NCI-H1417 (cell line): ENCODE results near the gene PHLDA2.

ENCODE experiments used
- DNase-seq, 3 experiments: peaks; one replicate each; lab custom pipeline; 2025; lab: John Stamatoyannopoulos, UW

Gene PHLDA2

GRCh38 chr11:2928605-2929530 lies at the start of gene PHLDA2:
PHLDA2 (minus strand) TSS chr11:2929420; CDS start chr11:2929364, 56 bp downstream.
- DNase-seq: peak in 2 of 3 experiments; percentile 59 to 62

- no peak for DNase-seq
Observed at GRCh38 chr11:2977113-2977512, 47.9 kb upstream of the PHLDA2 start.

DNA sequence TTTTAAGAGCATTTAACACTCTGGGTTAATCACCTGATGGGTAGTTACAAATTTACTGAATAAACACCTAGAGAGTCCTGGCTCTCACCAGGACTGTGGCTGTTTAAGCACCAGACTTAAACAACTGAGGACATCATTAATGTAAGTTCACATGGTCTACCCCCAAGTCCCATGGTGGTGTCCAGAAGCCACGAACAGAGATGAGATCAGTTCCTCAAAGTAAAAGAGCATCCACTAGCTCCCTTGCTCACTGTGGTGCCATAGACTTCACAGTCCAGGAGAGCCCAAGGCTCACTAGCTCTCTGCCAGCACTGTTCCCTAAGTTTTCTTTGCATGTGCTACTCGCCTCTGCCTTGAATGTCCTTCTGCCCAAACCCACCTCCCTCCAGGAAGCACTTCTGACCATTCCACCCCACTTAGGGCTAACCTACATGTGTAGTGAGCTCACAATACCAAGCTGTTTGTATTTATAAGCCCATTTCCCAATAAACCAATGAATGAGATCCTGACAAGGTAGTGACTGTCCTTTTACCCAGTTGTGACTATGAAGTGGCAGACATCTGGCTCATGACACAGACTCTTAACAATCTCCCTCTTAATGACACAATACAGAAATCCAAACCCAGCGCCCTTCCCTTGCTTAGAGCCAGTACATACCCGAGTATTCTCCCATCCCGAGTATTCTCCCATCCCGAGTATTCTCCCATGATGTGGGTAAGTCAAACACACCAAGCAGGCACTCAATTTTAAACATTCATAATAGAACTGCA lies 47.3 kb upstream of the PHLDA2 start:
- DNase-seq: no peak

DNA sequence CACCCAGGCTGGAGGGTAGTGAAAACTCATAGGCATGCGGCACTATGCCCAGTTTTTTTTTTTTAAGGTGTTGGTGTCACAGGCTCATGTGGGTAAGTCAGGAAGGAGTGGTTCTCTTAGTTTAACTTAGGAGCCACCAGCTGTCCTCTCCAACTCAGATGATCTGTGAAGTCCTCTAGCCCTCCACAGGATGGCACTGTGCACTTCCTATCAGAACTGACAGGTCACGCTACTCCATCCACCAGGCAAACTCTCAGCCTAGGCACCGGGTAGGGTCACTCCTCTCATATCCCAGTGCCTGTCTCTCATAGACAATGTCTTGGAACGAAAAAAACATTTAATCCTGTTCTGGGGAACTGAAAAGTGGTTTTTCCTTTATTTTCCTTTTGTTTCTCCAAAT lies 46.4 kb upstream of the PHLDA2 start:
- DNase-seq: peak in 1 of 3 experiments; percentile 45

DNA sequence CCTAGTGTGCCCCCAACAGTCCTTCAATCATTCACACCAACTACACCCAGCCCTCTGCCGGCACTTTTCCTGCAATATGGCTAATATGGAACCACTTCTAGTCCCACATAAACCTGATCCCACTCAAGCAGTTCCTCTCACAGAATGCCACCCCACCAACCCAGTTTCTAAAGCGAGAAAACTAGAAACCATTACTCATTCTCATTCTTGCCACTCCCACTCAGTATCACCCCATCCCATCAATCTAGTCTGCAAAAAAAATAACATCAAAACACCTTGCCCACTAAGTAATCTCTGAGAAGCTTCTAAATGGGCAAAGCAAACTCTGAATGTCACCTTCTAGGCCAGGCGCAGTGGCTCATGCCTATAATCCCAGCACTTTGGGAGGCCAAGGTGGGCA lies 45.1 kb upstream of the PHLDA2 start:
- no peak for DNase-seq

DNA sequence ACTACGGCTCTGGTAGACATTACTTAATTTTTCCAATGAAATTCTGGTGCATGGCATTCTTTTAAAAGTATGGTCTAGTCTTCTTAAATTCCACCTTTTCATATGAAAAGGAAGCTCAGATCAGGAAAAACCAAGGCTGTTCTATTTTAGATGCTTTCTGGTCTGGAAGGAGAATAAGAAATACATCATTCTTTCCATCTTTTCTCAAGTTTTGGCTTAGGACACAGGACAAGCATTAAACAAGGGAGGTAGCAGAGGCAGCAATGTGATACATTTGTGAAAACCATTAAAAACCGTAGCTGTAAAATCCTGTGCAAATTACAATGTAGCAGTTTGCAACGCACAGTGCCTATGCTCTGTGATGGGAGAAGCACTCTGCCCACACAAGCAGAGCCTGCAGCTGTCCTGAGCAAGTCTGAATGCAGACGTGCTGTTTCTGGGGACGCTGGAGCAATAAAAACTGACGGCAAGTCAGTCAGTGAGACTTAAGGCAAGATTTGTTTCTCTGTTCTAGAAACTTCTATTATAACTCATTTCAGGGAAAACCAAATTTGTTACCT lies 39.2 kb upstream of the PHLDA2 start:
- no peak for DNase-seq

- DNase-seq: no peak
Observed at GRCh38 chr11:2964782-2965181, 35.6 kb upstream of the PHLDA2 start.

GRCh38 chr11:2963761-2964160 lies 34.5 kb upstream of the PHLDA2 start:
- DNase-seq: no peak

- no peak for DNase-seq
Observed at GRCh38 chr11:2963112-2963754, 34.0 kb upstream of the PHLDA2 start.

DNA sequence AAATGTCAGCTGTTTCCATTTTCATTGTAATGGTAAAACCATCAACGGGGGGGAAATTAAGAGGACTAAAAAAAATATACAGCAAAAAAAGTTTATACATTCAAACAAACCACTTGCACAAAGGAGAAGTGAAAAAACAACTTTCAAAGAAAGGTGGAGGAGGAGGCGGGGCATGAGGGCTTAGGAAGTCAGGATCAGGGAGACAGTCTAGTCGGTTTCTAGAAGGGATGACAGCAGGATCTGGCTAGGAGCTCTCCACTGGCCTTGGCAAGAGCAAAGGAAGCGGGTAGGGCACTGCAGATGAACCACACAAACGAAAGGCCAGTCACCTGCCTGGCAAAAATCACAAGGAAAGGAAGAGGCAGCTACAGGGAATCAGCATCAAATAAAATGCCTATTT lies 31.9 kb upstream of the PHLDA2 start:
- no peak for DNase-seq

DNA sequence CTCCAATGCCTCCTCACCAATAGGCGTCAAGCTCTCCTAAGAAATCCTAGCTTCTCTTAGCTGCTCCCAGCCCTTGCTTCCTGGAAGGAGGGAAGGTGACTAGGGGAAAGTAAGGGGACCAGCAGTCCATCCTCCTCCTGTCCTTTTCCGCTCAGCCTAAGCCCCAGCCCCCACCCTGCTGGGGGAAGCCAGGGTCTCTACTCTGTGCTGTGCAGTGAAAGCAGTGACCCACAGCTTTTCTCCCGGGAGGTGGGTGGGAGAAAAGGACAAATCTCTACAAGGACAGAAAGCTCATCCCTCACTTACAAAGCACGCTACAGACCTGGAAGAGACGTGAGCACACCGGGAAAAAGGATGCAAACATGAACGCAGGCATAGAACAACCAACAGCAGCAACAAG lies 30.9 kb upstream of the PHLDA2 start:
- DNase-seq: no peak

- no peak for DNase-seq
Observed at GRCh38 chr11:2958251-2958650, 29.0 kb upstream of the PHLDA2 start.

- DNase-seq: no peak
Observed at GRCh38 chr11:2955906-2956476, 26.8 kb upstream of the PHLDA2 start.

GRCh38 chr11:2954263-2954662 lies 25.0 kb upstream of the PHLDA2 start:
- no peak for DNase-seq

DNA sequence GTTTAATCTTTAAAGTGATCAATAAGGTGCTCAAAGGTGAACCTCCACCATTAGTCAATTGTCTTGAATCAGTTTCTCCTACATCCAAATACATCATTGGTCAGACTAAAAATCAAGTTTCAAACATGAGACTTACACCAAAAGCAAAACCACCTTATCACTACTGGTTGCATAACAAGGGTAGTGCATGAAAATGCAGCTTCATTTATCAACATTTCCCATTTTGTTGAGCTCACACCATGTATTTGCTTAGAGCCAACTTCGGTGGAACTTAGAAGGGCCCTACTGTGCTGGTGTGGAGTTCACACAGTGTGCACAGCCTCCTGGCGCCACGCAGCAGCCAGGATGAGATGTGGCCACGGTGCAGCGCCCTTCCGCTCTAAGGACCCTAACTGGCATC lies 23.1 kb upstream of the PHLDA2 start:
- DNase-seq: no peak

DNA sequence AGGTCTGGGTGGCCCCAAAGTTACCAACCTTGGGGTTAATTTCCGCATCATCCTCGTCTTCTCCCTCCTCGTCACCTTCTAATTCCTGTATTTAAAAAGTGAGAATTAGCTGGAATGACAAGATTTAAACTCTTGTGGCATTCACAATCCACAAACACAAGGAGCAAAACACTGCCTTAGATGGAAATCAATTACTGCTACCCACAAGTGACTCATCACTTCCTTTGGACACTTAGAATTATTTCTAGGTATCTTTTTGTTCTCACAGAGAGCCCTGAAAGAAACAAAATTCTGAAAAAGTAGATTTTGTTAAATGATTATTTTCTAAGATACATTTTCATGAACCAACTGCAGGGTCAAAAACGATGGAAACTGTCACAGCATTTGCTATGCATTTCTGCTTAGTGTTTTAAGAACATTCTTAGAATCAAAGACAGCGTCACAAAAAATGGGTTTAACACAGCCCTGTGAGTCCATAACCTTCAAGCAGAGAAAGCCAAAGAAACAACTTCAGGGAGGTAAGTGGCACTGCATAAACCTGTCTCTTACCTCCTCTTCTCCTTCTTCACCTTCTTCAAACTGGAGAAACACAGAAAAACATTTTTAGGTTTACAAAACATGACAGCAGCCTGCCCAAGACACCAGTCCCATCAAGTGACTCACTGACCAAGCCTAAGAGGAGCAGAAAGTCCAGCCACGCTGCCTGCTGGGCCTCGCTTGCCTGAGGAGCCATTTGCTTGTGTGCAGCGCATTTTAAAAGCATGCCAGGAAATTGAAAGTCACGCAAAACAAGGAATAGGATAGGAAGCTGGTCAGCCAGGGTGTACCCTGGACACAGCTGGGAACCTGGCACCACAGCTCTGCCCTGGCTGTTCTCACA lies 22.3 kb upstream of the PHLDA2 start:
- DNase-seq: no peak

DNA sequence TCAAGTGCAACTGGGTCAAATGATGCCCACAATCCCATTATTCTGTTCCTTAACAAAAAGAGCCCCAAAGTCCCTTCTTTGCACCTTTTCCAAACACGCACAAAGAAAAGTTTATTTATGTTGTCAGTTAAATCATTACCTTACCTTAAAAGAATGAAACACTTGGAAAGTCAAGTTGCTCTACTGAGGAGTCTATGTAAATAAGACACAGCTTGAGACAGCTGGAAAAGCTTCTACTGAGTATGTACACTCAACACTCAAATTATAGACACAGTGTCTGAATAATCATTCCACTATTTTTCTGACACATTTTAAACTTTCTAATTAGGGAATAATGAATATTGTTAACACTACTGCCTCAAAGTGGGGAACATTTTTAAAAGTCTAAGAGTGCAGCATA lies 21.6 kb upstream of the PHLDA2 start:
- no peak for DNase-seq

- no peak for DNase-seq
Observed at GRCh38 chr11:2949920-2950319, 20.7 kb upstream of the PHLDA2 start.

GRCh38 chr11:2947744-2948143 lies 18.5 kb upstream of the PHLDA2 start:
- DNase-seq: no peak

GRCh38 chr11:2945757-2946287 lies 16.6 kb upstream of the PHLDA2 start:
- DNase-seq: no peak
